K562 (cell line): ENCODE results near the gene MAP7D1. TPM values are rescaled to one million over a fixed set of nuclear protein-coding genes. Genes with fewer than 3 reads are reported as not detected.

Experiments used
- AFF4 ChIP-seq: sonication (generic); formaldehyde crosslinking; IDR thresholded peaks from 2 replicates; pipeline ENCODE4 v1.8.0; 2023; ENCODE audit warnings: mild to moderate bottlenecking, missing genetic modification reagents
- FOXA1 ChIP-seq: fragments of 450-650 bp; IDR thresholded peaks from 2 replicates; pipeline ENCODE4 v1.6.1; 2016; ENCODE audit warnings: mild to moderate bottlenecking, borderline replicate concordance
- HNRNPL ChIP-seq: fragments of 200-400 bp; formaldehyde crosslinking; IDR thresholded peaks from 2 replicates; pipeline ENCODE4 v1.6.1; 2017; ENCODE audit warnings: low read depth, mild to moderate bottlenecking, low read length
- MAFG ChIP-seq: fragments of 450-650 bp; conservative IDR thresholded peaks from 2 replicates; pipeline ENCODE4 v1.6.1; 2016; ENCODE audit warnings: missing genetic modification characterization, missing compliant biosample characterization
- MYBL2 ChIP-seq, 2 experiments: fragments of 450-650 bp in 1 of 2; sonication (generic) in 1 of 2; formaldehyde crosslinking in 1 of 2; IDR thresholded peaks; 2 replicates each; pipeline versions ENCODE4 v1.6.1 to v1.8.1; 2017 to 2022; ENCODE audit warnings: borderline replicate concordance in 1 of 2, inconsistent platforms in 1 of 2, low read depth in 1 of 2, mild to moderate bottlenecking in 1 of 2, missing genetic modification reagents in 1 of 2, moderate library complexity in 1 of 2
- NONO ChIP-seq, 2 experiments: fragments of 200-400 bp in 1 of 2; fragments of 450-650 bp in 1 of 2; formaldehyde crosslinking in 1 of 2; IDR thresholded peaks; 2 replicates each; pipeline ENCODE4 v1.6.1; 2017; ENCODE audit warnings: low read depth in 2 of 2, mild to moderate bottlenecking in 2 of 2, moderate library complexity in 2 of 2, low read length in 1 of 2
- PTRF ChIP-seq: fragments of 450-650 bp; IDR thresholded peaks from 2 replicates; pipeline ENCODE4 v1.6.1; 2016; ENCODE audit warnings: mild to moderate bottlenecking, missing genetic modification characterization, missing compliant biosample characterization
- RAD21 ChIP-seq, 2 experiments: fragments of 250-450 bp in 1 of 2; fragments of 450-650 bp in 1 of 2; sonication (Bioruptor Pico) in 1 of 2; formaldehyde crosslinking in 1 of 2; IDR thresholded peaks in 1 of 2; conservative IDR thresholded peaks in 1 of 2; 2 replicates each; pipeline versions ENCODE4 v1.4.0 to v1.8.0; 2020 to 2022; ENCODE audit warnings: mild to moderate bottlenecking in 2 of 2, moderate library complexity in 1 of 2
- SFPQ ChIP-seq: fragments of 200-400 bp; formaldehyde crosslinking; IDR thresholded peaks from 2 replicates; pipeline ENCODE4 v1.6.1; 2017; ENCODE audit warnings: mild to moderate bottlenecking, low read depth, low read length, moderate library complexity
- SOX6 ChIP-seq: fragments of 450-650 bp; IDR thresholded peaks from 2 replicates; pipeline ENCODE4 v1.6.1; 2014; ENCODE audit warnings: mild to moderate bottlenecking
- ZBTB43 ChIP-seq: sonication (generic); formaldehyde crosslinking; IDR thresholded peaks from 2 replicates; pipeline ENCODE4 v1.8.0; 2023; ENCODE audit warnings: mild to moderate bottlenecking, missing genetic modification reagents
- ZNF583 ChIP-seq: fragments of 250-450 bp; sonication (Bioruptor Pico); IDR thresholded peaks from 2 replicates; pipeline ENCODE4 v1.4.0; 2020
- ZNF644 ChIP-seq: fragments of 200-800 bp; sonication (Bioruptor generic); IDR thresholded peaks from 2 replicates; pipeline ENCODE4 v1.6.1; 2016; ENCODE audit warnings: low read depth, missing genetic modification characterization, missing compliant biosample characterization
- polyA plus RNA-seq, 8 experiments: library from polyadenylated mRNA; depleted of rRNA in 4 of 8; stranded (reverse) in 5 of 8; unstranded in 3 of 8; fragments of >200 nt; fragmentation: Nextera tagmentation in 2 of 8; fragmentation: Illumina TruSeq in 1 of 8; extraction: Ambion mirVana in 2 of 8; extraction: Trizol in 1 of 8; gene quantifications; 2 replicates each; pipeline versions ENCODE4 v1.2.1 to v1.2.3, GENCODE V29; 2011 to 2014; ENCODE audit warnings: inconsistent platforms in 1 of 8, missing spikeins in 1 of 8
- total RNA-seq, 7 experiments: library from RNA; depleted of rRNA in 6 of 7; stranded (reverse); fragments of >200 nt in 6 of 7; fragmentation: Illumina TruSeq in 2 of 7; extraction: Trizol in 2 of 7; gene quantifications; 2 replicates each; pipeline versions ENCODE4 v1.2.1 to v1.2.3, GENCODE V29; 2011 to 2021; ENCODE audit warnings: low replicate concordance in 1 of 7
- TF ChIP-seq, protein P1 (sequence below): fragments of 250-450 bp; sonication (Bioruptor Pico); IDR thresholded peaks from 2 replicates; pipeline ENCODE4 v1.5.0; 2021
- TF ChIP-seq, protein P2 (sequence below): fragments of 250-450 bp; sonication (Bioruptor Pico); IDR thresholded peaks from 2 replicates; pipeline ENCODE4 v1.5.1; 2021; ENCODE audit warnings: mild to moderate bottlenecking

MAP7D1 gene
- total and polyA plus RNA-seq, 9 of the 15 experiments (the other 6 are each of a cell fraction or from before 2014, with no cell fraction given) = 3.6 to 108 (median 34.5) TPM

DNA sequence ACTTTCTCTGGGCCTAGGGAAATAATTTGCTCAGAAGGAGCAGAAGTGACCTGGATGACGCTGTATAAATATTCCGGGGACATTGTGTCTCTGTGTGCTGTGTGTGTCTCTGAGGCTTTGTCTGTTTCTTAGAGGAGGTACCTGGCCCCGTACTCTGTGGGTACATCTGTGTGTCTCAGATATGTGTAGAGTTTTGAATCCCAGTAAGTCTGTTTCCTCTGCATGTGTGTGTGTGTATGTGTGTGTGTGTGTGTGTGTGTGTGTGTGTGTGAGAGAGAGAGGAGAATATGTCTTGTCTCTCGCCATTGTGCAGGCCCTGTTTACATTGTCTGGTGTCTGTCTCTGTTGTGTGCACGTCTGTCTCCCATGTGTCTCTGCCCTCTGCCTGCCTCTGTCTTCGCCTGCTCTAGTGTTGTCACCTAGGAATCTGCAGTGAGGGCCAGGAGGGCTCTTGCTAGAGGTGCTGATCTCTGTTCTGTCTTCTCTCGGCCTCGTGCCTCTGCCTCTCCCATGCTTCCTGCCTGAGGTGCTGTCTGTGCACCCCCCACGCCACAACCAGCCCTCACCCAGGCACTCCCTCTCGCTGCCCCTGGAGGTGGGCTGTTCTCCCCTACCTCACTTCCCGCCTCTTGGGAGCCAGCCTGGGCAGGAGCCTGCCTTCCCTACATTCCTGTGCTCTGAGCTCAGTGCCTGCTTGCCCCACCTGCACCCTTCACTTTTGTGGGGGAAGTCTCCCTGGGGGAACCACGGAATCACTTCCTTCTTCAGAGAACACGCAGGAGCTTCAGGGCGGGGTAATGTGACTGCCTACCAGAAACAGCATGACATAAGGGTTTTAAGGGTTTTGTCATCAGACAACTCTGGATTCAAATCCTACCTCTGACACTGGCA, 5.9 kb downstream of the MAP7D1 start (continued):
- no peak for TF ChIP-seq ZNF644 (tag)
- no peak for TF ChIP-seq FOXA1
- no peak for TF ChIP-seq PTRF
- TF ChIP-seq, protein P1, sequence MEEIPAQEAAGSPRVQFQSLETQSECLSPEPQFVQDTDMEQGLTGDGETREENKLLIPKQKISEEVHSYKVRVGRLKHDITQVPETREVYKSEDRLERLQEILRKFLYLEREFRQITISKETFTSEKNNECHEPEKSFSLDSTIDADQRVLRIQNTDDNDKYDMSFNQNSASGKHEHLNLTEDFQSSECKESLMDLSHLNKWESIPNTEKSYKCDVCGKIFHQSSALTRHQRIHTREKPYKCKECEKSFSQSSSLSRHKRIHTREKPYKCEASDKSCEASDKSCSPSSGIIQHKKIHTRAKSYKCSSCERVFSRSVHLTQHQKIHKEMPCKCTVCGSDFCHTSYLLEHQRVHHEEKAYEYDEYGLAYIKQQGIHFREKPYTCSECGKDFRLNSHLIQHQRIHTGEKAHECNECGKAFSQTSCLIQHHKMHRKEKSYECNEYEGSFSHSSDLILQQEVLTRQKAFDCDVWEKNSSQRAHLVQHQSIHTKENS (CRISPR knock-in tag) = no peak
- TF ChIP-seq SOX6 = no peak
- TF ChIP-seq MAFG (tag) = no peak
- no peak for TF ChIP-seq NONO (IDR thresholded peaks at IDR 0.05; ENCODE audit: low read depth in 2 of 2, low read length in 1 of 2)
- TF ChIP-seq ZBTB43 (CRISPR knock-in tag) = no peak
- no peak for TF ChIP-seq ZNF583 (CRISPR knock-in tag)
- no peak for TF ChIP-seq RAD21 (CRISPR knock-in tag; conservative IDR thresholded peaks at IDR 0.05 in 1 of 2, IDR thresholded peaks at IDR 0.05 in 1 of 2)
- TF ChIP-seq, protein P2, sequence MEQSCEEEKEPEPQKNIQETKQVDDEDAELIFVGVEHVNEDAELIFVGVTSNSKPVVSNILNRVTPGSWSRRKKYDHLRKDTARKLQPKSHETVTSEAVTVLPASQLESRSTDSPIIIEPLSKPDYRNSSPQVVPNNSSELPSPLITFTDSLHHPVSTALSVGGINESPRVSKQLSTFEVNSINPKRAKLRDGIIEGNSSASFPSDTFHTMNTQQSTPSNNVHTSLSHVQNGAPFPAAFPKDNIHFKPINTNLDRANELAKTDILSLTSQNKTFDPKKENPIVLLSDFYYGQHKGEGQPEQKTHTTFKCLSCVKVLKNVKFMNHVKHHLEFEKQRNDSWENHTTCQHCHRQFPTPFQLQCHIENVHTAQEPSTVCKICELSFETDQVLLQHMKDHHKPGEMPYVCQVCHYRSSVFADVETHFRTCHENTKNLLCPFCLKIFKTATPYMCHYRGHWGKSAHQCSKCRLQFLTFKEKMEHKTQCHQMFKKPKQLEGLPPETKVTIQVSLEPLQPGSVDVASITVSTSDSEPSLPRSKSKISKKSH = no peak
- TF ChIP-seq HNRNPL = no peak
- no peak for TF ChIP-seq AFF4
- TF ChIP-seq MYBL2 (IDR thresholded peaks at IDR 0.05; ENCODE audit: low read depth) = peak; percentile 48; the same call in 1 of the 2 replicates
- no peak for TF ChIP-seq MYBL2 (CRISPR knock-in tag; IDR thresholded peaks at IDR 0.05; ENCODE audit: borderline replicate concordance)
- no peak for TF ChIP-seq SFPQ
